ENCODE data around the gene GLT8D2.

GRCh38 chr12:103962493-103962892 lies 87.5 kb downstream of the GLT8D2 start:
- TF ChIP-seq, protein P1, sequence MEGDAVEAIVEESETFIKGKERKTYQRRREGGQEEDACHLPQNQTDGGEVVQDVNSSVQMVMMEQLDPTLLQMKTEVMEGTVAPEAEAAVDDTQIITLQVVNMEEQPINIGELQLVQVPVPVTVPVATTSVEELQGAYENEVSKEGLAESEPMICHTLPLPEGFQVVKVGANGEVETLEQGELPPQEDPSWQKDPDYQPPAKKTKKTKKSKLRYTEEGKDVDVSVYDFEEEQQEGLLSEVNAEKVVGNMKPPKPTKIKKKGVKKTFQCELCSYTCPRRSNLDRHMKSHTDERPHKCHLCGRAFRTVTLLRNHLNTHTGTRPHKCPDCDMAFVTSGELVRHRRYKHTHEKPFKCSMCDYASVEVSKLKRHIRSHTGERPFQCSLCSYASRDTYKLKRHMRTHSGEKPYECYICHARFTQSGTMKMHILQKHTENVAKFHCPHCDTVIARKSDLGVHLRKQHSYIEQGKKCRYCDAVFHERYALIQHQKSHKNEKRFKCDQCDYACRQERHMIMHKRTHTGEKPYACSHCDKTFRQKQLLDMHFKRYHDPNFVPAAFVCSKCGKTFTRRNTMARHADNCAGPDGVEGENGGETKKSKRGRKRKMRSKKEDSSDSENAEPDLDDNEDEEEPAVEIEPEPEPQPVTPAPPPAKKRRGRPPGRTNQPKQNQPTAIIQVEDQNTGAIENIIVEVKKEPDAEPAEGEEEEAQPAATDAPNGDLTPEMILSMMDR (IDR thresholded peaks at IDR 0.05; ENCODE audit: low read depth, low read length, poor library complexity, severe bottlenecking), result no peak
- TF ChIP-seq EZH2phosphoT487 (IDR thresholded peaks at IDR 0.05; ENCODE audit: borderline replicate concordance, low read length), result no peak

All from DOHH2 (cell line).